ENCODE results near the gene PPP1R27.

The PPP1R27 gene

DNA sequence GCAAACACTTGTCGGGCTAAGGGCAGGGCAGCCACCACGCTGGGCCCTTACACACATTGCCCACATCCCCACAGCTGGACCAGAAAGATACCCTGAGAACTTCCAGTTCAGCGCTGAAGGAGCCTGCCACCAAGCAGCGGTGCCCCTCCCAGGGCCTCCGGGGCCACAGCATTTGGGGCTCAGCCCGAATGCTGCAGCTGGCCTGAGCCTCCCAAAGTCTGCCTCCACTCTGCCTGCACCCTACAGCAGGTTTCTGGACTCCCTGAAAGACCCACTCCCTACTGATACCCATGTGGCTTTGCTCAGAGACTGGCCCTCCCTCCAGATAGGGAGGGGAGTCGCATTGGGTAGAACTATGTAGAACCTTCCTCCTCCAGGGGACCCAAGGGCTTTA is 3.3 kb downstream of the PPP1R27 start:
- peak overlapping the region; percentile 50 for H3K9ac ChIP-seq (ENCODE audit: insufficient read length, low read depth)
- peaks cover 16% of the 10 kb centered on the region for H3K36me3 ChIP-seq (ENCODE audit: insufficient read depth, insufficient read length, low read length)
- no peak for TF ChIP-seq SUZ12 (IDR thresholded peaks at IDR 0.05; ENCODE audit: extremely low read depth, insufficient read depth, insufficient read length)
- no peak for DNase-seq (ENCODE audit: low read depth, low spot score)
- peaks cover 11% of the 10 kb centered on the region for H3K27me3 ChIP-seq (ENCODE audit: insufficient read depth, insufficient read length)
- H3K4me3 ChIP-seq (ENCODE audit: insufficient read length, low read depth), result no peak overlapping the region
- H3K9me3 ChIP-seq (ENCODE audit: insufficient read depth, low read length), result no peaks in the 10 kb centered on the region
- H3K4me1 ChIP-seq (ENCODE audit: insufficient read depth, insufficient read length), result peaks cover 37% of the 10 kb centered on the region

DNA sequence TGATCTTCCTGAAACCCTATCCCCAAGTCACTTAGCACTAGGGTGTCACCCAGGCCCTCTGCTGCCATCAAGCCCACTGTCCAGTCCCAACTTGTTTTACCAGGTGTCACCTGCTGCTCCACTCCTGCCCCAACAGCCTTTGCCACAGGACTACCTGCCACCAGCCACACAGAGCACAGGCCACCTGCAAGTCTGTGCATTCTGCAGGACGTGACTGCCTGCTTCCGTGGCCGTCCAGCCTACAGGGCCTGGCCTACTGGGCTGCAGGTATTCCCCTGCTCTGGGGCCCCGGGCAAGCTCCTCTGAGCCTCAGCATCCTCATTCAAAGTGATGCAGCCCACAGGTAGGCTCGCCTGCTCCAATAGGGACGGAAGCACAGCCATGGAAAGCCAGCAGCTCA is 5.0 kb downstream of the PPP1R27 start:
- Histone ChIP-seq H3K9ac (ENCODE audit: insufficient read length, low read depth) (no peak overlapping the region), H3K9me3 (ENCODE audit: insufficient read depth, low read length) (no peaks in the 10 kb centered on the region), H3K27me3 (ENCODE audit: insufficient read depth, insufficient read length) (peaks cover 11% of the 10 kb centered on the region), H3K4me1 (ENCODE audit: insufficient read depth, insufficient read length) (peaks cover 31% of the 10 kb centered on the region), H3K36me3 (ENCODE audit: insufficient read depth, insufficient read length, low read length) (peaks cover 12% of the 10 kb centered on the region), H3K4me3 (ENCODE audit: insufficient read length, low read depth) (no peak overlapping the region)
- TF ChIP-seq ZNF274 (IDR thresholded peaks at IDR 0.05; ENCODE audit: low read depth, low read length), result no peak
- no peak for DNase-seq (ENCODE audit: low read depth, low spot score)

DNA sequence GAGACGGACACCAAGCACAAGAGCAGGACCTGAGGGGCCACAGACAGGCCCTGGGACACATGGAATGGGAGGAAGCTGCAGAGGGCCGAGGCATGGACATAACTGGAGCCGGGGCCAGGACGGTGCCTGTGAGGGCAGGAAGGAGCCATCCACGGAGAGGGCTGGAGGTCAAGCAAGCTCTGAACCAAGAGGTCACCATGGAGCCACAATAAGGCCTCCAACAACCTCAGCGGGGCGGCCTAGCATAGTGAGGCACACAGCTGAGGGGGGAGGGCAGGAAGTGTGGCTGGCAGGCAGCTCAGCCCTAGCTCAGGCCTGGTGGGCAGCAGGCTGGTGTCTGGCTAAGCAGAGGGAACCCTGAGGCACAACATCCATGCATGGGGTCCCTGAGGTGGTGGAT is 6.2 kb downstream of the PPP1R27 start:
- H3K4me1 ChIP-seq (ENCODE audit: insufficient read depth, insufficient read length), result peaks cover 27% of the 10 kb centered on the region
- peak overlapping the region; percentile 6 for H3K9ac ChIP-seq (ENCODE audit: insufficient read length, low read depth)
- TF ChIP-seq ZNF274 (IDR thresholded peaks at IDR 0.05; ENCODE audit: low read depth, low read length), result no peak
- TF ChIP-seq YY1 (IDR thresholded peaks at IDR 0.05; ENCODE audit: insufficient read depth, insufficient read length), result no peak
- TF ChIP-seq SUZ12 (IDR thresholded peaks at IDR 0.05; ENCODE audit: extremely low read depth, insufficient read depth, insufficient read length), result no peak

DNA sequence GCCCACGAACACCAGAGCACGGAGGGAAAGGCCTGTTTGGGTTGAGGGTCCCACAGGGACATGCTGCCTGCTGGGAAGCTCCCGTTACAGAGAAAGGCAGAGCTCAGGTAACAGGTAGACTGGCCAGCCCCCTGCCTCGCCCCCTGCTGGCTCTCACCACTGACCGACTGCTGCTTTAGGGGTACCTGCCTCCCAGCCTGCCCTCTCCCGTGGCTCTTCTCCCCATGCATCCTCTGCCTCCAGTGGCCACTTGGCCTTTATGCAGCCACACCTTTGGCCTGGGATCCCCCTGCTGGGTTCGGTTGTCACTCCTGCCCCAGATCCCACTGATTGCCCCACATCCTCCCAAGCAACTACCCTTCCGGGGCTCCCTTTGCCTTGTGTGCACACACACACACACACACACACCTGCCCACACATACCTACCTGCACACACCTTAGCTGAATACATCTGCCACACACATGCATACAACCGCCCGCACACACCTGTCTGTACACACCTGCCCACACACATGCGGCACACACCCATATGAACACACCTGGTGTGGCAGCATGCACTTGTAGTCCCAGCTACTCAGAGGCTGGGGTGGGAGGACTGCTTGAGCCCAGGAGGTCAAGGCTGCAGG is 8.9 kb downstream of the PPP1R27 start:
- no peak overlapping the region for H3K4me3 ChIP-seq (ENCODE audit: insufficient read length, low read depth)
- DNase-seq (ENCODE audit: low read depth, low spot score), result no peak
- no peak overlapping the region for H3K9ac ChIP-seq (ENCODE audit: insufficient read length, low read depth)
- TF ChIP-seq YY1 (IDR thresholded peaks at IDR 0.05; ENCODE audit: insufficient read depth, insufficient read length), result no peak
- TF ChIP-seq ZNF274 (IDR thresholded peaks at IDR 0.05; ENCODE audit: low read depth, low read length), result no peak
- TF ChIP-seq SUZ12 (IDR thresholded peaks at IDR 0.05; ENCODE audit: extremely low read depth, insufficient read depth, insufficient read length), result no peak
- H3K27me3 ChIP-seq (ENCODE audit: insufficient read depth, insufficient read length), result no peaks in the 10 kb centered on the region
- no peaks in the 10 kb centered on the region for H3K9me3 ChIP-seq (ENCODE audit: insufficient read depth, low read length)
- peaks cover 22% of the 10 kb centered on the region for H3K4me1 ChIP-seq (ENCODE audit: insufficient read depth, insufficient read length)
- peaks cover 33% of the 10 kb centered on the region for H3K36me3 ChIP-seq (ENCODE audit: insufficient read depth, insufficient read length, low read length)

More for the DNA sequence above, 6.2 kb downstream of the PPP1R27 start:
- DNase-seq (ENCODE audit: low read depth, low spot score), result no peak
- H3K4me3 ChIP-seq (ENCODE audit: insufficient read length, low read depth), result no peak overlapping the region
- H3K36me3 ChIP-seq (ENCODE audit: insufficient read depth, insufficient read length, low read length), result peaks cover 14% of the 10 kb centered on the region
- H3K9me3 ChIP-seq (ENCODE audit: insufficient read depth, low read length), result no peaks in the 10 kb centered on the region
- H3K27me3 ChIP-seq (ENCODE audit: insufficient read depth, insufficient read length), result peaks cover 11% of the 10 kb centered on the region

DNA sequence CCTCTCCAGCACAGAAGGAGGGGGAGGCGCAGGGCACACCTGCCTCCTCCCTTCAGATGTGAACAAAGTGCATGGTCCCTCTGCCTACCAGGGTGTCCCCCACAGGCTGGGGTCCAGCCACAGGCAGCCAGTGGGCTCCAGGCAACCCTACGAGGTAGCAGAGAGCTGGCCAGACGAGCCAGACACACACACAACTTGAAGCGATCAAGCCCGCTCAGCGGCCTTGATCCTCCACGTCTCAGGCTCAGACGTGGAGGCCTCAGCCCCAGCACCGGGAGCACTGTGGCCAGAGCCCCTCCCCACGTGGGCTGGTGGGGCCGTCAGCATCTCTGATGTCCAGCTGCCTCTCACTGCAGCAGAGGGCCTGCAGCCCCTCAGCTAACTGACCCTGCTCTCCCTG is 10.3 kb downstream of the PPP1R27 start:
- Histone ChIP-seq H3K4me1 (ENCODE audit: insufficient read depth, insufficient read length) (peaks cover 18% of the 10 kb centered on the region), H3K4me3 (ENCODE audit: insufficient read length, low read depth) (no peak overlapping the region), H3K9ac (ENCODE audit: insufficient read length, low read depth) (peak overlapping the region; percentile 36), H3K36me3 (ENCODE audit: insufficient read depth, insufficient read length, low read length) (peaks cover 30% of the 10 kb centered on the region), H3K9me3 (ENCODE audit: insufficient read depth, low read length) (no peaks in the 10 kb centered on the region), H3K27me3 (ENCODE audit: insufficient read depth, insufficient read length) (no peaks in the 10 kb centered on the region)
- DNase-seq (ENCODE audit: low read depth, low spot score), result no peak
- TF ChIP-seq YY1 (IDR thresholded peaks at IDR 0.05; ENCODE audit: insufficient read depth, insufficient read length), result no peak
- no peak for TF ChIP-seq ZNF274 (IDR thresholded peaks at IDR 0.05; ENCODE audit: low read depth, low read length)
- TF ChIP-seq SUZ12 (IDR thresholded peaks at IDR 0.05; ENCODE audit: extremely low read depth, insufficient read depth, insufficient read length), result no peak

DNA sequence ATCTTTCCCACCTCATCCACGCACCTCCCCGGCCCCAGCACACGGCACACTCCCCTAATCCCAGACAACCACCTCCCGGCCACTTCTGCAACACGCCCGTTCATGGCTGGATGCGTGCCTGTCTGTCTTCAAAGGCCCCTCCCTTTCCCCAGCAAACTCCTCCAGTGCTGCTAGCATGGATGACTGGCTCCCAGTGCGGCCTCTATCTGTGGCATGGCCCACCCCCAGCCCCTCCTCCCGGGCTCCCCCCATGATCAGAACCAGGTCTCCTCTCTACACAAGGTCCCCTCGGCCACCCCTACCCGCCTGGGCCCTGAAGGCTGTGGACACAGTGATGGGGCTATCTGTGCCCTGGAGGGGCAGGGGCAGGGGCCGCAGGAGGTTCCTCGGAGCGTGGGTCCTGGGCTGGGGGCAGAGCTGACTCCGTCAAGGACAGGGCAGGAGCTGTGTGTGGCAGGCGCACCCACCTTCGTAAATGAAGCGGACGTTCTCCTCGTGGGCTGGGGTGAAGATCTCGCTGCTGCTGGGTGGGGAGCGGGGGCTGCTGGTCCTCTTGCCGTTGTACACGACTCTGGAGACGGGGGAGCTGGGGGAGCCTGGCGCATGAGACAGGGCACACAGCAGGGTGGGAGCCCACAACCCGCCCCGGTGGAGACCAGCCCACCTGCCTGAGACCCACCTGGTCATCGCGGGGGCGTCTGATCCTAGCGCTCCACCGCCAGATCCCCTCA is 10.9 kb downstream of the PPP1R27 start:
- Histone ChIP-seq H3K36me3 (ENCODE audit: insufficient read depth, insufficient read length, low read length) (peaks cover 29% of the 10 kb centered on the region), H3K9ac (ENCODE audit: insufficient read length, low read depth) (no peak overlapping the region), H3K27me3 (ENCODE audit: insufficient read depth, insufficient read length) (no peaks in the 10 kb centered on the region), H3K4me3 (ENCODE audit: insufficient read length, low read depth) (no peak overlapping the region), H3K9me3 (ENCODE audit: insufficient read depth, low read length) (no peaks in the 10 kb centered on the region), H3K4me1 (ENCODE audit: insufficient read depth, insufficient read length) (peaks cover 17% of the 10 kb centered on the region)
- TF ChIP-seq YY1 (IDR thresholded peaks at IDR 0.05; ENCODE audit: insufficient read depth, insufficient read length), result no peak
- no peak for TF ChIP-seq ZNF274 (IDR thresholded peaks at IDR 0.05; ENCODE audit: low read depth, low read length)
- TF ChIP-seq SUZ12 (IDR thresholded peaks at IDR 0.05; ENCODE audit: extremely low read depth, insufficient read depth, insufficient read length), result no peak
- no peak for DNase-seq (ENCODE audit: low read depth, low spot score)

DNA sequence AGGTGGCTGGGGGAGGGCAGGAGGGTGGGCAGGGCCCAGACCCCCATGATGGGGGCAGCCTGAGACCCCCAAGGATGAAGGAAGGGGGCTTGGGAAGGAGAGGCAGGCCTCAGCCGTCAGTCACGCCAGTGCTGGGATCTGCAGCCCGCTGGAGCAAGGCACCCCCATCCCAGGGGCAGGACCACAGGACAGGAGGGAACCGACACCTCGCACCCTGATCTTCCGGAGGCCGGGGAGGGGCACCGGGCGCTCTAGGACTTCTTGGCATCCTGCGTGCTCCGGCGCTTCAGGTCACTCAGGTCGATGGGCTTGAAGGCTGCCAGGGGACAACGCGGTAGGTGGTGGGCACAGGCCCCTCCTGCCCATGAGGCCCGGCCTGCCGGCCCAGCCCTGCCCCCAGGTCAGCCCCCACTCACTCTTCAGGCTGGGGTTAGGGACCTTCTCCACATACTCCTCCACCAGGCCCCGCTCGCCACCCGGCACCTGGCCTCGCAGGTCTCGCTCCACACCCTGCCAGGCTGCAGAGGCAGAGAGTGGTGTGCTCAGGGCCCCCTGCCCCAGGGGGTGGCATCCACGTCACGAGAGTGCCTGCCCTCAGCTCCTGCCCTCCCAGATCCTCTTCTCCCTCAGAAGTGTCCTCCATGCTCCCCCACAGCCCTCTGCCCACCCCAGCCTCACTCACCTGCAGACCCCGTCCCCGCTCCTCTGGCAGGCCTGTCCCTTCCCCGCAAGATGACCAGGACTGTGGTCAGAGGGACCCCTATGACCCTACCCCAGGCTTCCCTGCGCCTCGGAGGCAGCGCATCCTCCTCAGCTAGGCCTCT is 11.6 kb downstream of the PPP1R27 start:
- no peak for DNase-seq (ENCODE audit: low read depth, low spot score)
- H3K27me3 ChIP-seq (ENCODE audit: insufficient read depth, insufficient read length), result no peaks in the 10 kb centered on the region
- H3K9me3 ChIP-seq (ENCODE audit: insufficient read depth, low read length), result no peaks in the 10 kb centered on the region
- peaks cover 29% of the 10 kb centered on the region for H3K36me3 ChIP-seq (ENCODE audit: insufficient read depth, insufficient read length, low read length)
- no peak for TF ChIP-seq ZNF274 (IDR thresholded peaks at IDR 0.05; ENCODE audit: low read depth, low read length)
- TF ChIP-seq YY1 (IDR thresholded peaks at IDR 0.05; ENCODE audit: insufficient read depth, insufficient read length), result no peak
- no peak overlapping the region for H3K9ac ChIP-seq (ENCODE audit: insufficient read length, low read depth)
- peaks cover 11% of the 10 kb centered on the region for H3K4me1 ChIP-seq (ENCODE audit: insufficient read depth, insufficient read length)
- no peak overlapping the region for H3K4me3 ChIP-seq (ENCODE audit: insufficient read length, low read depth)

Data from NT2/D1 (cell line).